ENCODE data around the gene SLC7A6. TPM values are rescaled to one million over a fixed set of nuclear protein-coding genes. Genes with fewer than 3 reads are reported as not detected.

SLC7A6 gene
- total and polyA plus RNA-seq, 2 of the 8 experiments (the other 6 are each of a cell fraction or from before 2014, with no cell fraction given) = 28.0 to 37.8 TPM

DNA sequence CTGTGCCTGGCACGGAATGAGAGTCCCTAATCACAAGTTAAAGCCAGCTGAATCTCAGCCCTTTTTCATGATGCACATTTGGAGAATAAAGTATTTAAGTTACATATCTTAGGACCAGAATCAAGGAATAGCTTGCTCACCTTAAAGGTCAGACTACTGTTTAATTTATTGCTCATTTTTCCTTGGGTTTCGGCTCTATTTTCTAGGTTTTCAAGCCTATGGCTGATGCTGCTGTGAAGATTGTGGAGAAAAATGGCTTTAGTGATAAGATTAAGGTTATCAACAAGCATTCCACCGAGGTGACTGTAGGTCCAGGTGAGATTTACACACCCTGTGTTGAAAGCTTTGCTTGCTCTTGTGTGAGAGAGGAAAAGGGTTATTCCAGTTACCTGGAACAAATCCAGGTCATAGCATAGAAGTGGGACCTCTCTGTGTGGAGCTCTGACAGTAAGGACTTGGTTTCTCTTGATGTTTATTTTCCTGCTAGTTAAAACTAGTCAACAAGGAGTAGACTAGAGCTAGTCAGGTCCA lies 64.6 kb downstream of the SLC7A6 start:
- Histone ChIP-seq H3K79me1 (ENCODE audit: low read depth, low read length) (no peaks in the 10 kb centered on the region), H2AK5ac (ENCODE audit: low read depth, low read length) (no peak overlapping the region), H3K56ac (replicated peaks; ENCODE audit: insufficient read length, low read depth, low read length) (no peak overlapping the region), H2BK120ac (replicated peaks; ENCODE audit: low read depth, low read length) (no peak overlapping the region), H3K36me3 (ENCODE audit: control insufficient read depth in 2 of 4, insufficient read depth in 4 of 4, low read length in 3 of 4) (peaks cover 2 to 20% (median 12%) of the 10 kb centered on the region in 4 experiments; a peak in 5 of 8 replicates), H3K18ac (ENCODE audit: extremely low read depth, low read length) (no peak overlapping the region), H3K4ac (replicated peaks; ENCODE audit: insufficient read length, low read depth, low read length) (no peak overlapping the region), H2BK12ac (ENCODE audit: low read depth, low read length) (no peak overlapping the region), H4K20me1 (replicated peaks in 1 of 2; ENCODE audit: control insufficient read depth in 1 of 2, insufficient read depth in 2 of 2, low read length in 2 of 2) (peaks cover 1 to 10% of the 10 kb centered on the region in 2 experiments), H2BK20ac (ENCODE audit: low read length) (no peak overlapping the region), H4K5ac (ENCODE audit: insufficient read length, low read depth, low read length) (no peak overlapping the region), H2AFZ (ENCODE audit: low read length) (no peak overlapping the region), H3K4me2 (ENCODE audit: insufficient read depth in 1 of 2, low read depth in 2 of 2, low read length in 2 of 2) (no peak overlapping the region), H2BK15ac (ENCODE audit: low read length) (no peak overlapping the region), H3K9me3 (ENCODE audit: insufficient read depth in 2 of 2, low read depth in 1 of 2, low read length in 1 of 2) (no peaks in the 10 kb centered on the region), H4K8ac (ENCODE audit: extremely low read depth, insufficient read depth, low read length) (no peak overlapping the region), H2BK5ac (ENCODE audit: low read depth, low read length) (no peak overlapping the region), H3K14ac (ENCODE audit: insufficient read length) (no peak overlapping the region), H4K91ac (replicated peaks; ENCODE audit: insufficient read length, low read length) (no peak overlapping the region), H3K27ac (ENCODE audit: low read depth, low read length) (no peak overlapping the region), H3K79me2 (ENCODE audit: control insufficient read depth in 1 of 2, insufficient read depth in 2 of 2, low read length in 2 of 2) (no peaks in the 10 kb centered on the region), H3K23ac (ENCODE audit: insufficient read length) (no peak overlapping the region), H3K23me2 (ENCODE audit: low read depth, low read length) (no peaks in the 10 kb centered on the region), H3K4me1 (replicated peaks in 1 of 4; ENCODE audit: control insufficient read depth in 3 of 4, insufficient read depth in 4 of 4, low read length in 3 of 4) (peaks cover 0 to 4% (median 1%) of the 10 kb centered on the region in 4 experiments; a peak in 2 of 7 replicates), H3K9ac (replicated peaks in 1 of 4; ENCODE audit: extremely low read depth in 1 of 4, low read depth in 3 of 4, low read length in 3 of 4) (no peak overlapping the region), H3K4me3 (ENCODE audit: extremely low read depth in 1 of 4, insufficient read depth in 2 of 4, low read depth in 3 of 4, low read length in 4 of 4) (no peak overlapping the region), H3K27me3 (replicated peaks in 1 of 4; ENCODE audit: control insufficient read depth in 3 of 4, extremely low read depth in 1 of 4, insufficient read depth in 3 of 4, low read length in 3 of 4) (no peaks in the 10 kb centered on the region)
- DNase-seq (ENCODE audit: low read depth in 1 of 2, low spot score in 2 of 2) = no peak
- TF ChIP-seq POLR2A (IDR thresholded peaks at IDR 0.05; ENCODE audit: control extremely low read depth in 1 of 2, low read depth in 2 of 2, low read length in 2 of 2) (no peak), ASH2L (IDR thresholded peaks at IDR 0.05; ENCODE audit: low read length) (no peak)
- ChIA-PET POLR2A (ENCODE audit: partially characterized antibody) (interaction anchor here (0.6 to 8.7 kb wide), 8 partner anchors 10 to 91 kb away, joined by 3 to 44 read pairs (median 4); partner anchors contain the start of genes PRMT7, SLC7A6 and SLC7A6OS), CTCF (ENCODE audit: partially characterized antibody) (interaction anchor here (0.6 to 16.2 kb wide), 30 partner anchors 10 to 553 kb away, joined by 3 to 221 read pairs (median 6); partner anchors contain the start of genes ESRP2, PLA2G15, PRMT7 and SLC7A6)
- no peak for FAIRE-seq
- WGBS, 2 experiments (ENCODE audit: extremely low coverage in 1 of 2, insufficient coverage in 1 of 2, insufficient read length in 1 of 2, insufficient replicate concordance in 2 of 2, low coverage in 1 of 2, low lambda C conversion rate in 2 of 2, missing lambda C conversion rate in 1 of 2) = 70% methylated on average over 3 of the region's 3 CpGs; no CpG with 5 or more reads in 1 of the 2 experiments
